GM12873 (cell line): Measurements from ENCODE around the gene KCTD1.

Experiments used
- TF ChIP-seq, protein P1 (sequence below): IDR thresholded peaks from 2 replicates; pipeline ENCODE4 v1.5.1; 2012; ENCODE audit warnings: low read depth, mild to moderate bottlenecking, moderate library complexity, low read length, control low read depth; ENCODE audit not compliant: insufficient read depth; ENCODE audit errors: missing control alignments

Gene KCTD1

DNA sequence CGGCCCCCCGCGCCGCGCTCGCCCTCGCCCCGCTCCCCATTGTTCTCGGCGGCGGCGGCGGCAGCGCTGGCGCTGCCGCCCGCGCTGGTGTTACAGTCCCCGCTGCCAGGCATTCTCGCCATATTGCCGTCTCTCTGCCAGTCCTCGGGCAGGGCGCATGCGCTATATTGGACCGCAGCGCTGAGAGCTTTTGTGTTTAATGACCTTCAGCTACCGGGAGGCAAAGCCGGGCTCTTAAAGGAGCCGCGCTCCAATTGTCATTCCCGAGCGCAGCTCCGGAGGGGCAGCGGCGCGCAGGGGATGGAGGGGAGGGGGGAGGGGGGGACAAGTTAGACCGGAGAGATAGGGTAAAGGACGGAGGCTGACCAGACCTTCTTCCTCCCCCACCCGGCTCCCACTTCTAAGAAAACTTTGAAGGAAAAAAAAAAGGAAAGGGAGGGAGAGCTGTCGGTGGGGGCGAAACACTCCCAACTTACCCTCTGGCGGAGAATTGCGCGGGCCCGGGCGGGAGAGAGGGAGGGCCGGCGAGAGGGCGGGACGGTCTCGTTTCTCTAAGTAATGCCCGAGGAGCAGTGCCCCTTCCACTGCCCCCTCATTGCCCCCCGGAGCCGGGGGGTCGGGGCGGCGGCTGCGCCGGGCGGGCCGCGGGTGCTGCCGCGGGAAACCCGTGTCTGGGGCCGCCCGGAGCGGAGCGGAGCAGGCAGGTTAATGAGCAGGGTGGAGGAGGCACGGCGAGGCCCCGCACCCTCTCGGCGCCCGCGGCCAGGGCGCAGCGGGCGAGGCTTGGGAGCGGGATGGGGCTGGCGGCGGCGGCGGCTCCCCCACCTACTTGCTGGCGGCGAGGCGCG is at the start of gene KCTD1:
TSS of gene KCTD1 (minus strand) at position 139 of the 848 bp plus-strand sequence. CDS start at position 122, 17 bp downstream.
- TF ChIP-seq, protein P1, sequence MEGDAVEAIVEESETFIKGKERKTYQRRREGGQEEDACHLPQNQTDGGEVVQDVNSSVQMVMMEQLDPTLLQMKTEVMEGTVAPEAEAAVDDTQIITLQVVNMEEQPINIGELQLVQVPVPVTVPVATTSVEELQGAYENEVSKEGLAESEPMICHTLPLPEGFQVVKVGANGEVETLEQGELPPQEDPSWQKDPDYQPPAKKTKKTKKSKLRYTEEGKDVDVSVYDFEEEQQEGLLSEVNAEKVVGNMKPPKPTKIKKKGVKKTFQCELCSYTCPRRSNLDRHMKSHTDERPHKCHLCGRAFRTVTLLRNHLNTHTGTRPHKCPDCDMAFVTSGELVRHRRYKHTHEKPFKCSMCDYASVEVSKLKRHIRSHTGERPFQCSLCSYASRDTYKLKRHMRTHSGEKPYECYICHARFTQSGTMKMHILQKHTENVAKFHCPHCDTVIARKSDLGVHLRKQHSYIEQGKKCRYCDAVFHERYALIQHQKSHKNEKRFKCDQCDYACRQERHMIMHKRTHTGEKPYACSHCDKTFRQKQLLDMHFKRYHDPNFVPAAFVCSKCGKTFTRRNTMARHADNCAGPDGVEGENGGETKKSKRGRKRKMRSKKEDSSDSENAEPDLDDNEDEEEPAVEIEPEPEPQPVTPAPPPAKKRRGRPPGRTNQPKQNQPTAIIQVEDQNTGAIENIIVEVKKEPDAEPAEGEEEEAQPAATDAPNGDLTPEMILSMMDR, result no peak

DNA sequence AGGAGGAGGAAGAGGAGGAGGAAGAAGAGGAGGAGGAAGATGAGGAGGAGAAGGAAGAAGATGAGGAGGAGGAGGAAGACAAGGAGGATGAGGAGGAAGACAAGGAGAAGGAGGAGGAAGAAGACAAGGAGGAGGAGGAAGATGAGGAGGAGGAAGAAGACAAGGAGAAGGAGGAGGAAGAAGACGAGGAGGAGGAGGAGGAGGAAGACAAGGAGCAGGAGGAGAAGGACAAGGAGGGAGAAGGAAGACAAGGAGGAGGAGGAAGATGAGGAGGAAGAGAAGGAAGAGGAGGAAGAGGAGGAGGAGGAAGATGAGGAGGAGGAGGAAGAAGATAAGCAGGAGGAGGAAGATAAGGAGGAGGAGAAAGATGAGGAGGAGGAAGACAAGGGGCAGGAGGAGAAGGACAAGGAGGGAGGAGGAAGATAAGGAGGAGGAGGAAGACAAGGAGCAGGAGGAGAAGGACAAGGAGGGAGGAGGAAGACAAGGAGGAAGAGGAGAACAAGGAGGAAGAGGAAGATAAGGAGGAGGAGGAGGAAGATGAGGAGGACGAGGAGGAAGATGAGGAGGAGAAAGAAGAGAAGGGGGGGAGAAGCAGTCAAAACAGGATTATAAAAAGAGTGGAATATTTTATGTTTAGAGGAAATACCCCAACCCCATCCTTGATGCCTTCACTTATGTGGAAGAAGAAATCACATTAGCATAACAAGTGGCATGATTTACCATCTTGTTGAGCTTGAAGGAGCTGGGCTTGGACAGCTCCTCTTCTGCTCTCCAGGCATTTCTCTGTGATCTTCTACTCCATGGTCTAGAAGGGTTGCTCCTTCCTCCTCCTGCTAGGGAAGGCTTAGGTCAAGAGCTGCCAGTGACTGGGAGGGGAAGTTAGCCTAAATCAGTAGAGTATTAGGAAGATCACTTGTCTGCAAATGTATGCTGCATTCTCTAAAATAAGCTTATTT is 45.3 kb upstream of the KCTD1 start:
- TF ChIP-seq, protein P1, result no peak

DNA sequence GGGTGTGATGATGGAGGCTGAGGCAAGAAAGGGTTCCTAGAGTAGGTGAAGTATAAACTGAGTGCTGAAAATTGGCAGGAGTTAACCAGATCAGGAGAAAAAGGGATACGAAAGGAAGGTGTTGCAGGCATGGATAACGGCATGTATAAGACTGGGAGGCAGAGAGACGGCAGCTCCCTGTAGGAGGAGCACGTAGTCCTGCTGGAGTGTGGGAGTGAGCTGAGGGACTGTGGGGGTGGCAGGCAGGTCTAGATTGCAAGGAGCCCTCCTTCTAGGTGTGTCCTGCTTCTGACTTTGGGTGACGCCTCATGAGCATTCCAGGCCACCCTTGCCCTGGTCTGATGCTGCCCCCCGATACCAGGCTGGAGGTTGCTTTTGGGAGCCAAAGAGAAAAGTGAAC is 36.4 kb upstream of the KCTD1 start:
- TF ChIP-seq, protein P1, result no peak

DNA sequence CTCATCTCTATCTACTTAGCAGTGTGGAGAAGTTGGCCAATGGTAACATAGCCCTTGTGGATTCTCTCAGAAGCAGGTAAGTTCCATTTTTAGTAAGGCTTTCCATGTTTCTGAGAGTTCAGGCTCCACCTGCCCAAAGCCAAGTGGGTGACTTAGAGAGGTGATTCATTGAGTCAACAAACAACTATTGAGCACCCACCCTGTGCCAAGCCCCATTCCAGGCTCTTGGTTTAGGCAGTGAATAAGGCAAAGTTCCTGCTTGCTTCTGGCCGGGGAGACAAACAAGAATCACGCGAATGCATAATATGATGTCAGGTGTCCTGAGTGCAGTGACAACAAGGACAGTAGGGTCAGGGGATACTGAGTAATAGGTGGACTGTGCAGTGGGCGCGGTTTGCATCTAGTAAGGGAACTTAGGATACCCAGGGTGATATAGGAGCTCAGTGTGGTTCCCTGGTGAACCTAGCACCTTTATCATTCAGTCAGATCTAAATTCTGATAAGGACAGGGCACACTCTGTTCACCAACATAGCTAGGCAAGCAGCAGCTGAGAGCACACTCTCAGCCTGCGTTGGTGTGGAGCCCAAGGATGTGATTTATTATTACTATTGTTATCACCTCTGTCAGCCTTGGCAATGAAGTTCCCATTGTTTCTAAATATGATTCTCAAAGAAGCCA is 31.7 kb upstream of the KCTD1 start:
- TF ChIP-seq, protein P1, result no peak

DNA sequence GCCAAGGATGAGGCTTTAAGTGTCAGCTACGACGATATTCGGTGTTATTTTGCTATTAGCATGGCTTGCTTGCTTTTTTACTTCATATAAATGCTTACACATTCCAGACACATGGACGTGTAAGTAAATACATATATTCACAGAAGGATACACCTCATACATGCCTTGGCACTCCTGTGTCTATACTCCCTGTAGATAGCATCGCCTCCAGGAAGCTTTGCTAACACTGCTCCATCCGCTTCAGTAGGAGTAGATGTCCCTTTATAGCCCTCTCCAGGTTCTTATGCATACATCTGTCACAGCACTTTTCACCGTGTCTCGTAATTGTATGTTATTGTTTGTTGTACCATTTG is 27.5 kb upstream of the KCTD1 start:
- TF ChIP-seq, protein P1, result no peak

DNA sequence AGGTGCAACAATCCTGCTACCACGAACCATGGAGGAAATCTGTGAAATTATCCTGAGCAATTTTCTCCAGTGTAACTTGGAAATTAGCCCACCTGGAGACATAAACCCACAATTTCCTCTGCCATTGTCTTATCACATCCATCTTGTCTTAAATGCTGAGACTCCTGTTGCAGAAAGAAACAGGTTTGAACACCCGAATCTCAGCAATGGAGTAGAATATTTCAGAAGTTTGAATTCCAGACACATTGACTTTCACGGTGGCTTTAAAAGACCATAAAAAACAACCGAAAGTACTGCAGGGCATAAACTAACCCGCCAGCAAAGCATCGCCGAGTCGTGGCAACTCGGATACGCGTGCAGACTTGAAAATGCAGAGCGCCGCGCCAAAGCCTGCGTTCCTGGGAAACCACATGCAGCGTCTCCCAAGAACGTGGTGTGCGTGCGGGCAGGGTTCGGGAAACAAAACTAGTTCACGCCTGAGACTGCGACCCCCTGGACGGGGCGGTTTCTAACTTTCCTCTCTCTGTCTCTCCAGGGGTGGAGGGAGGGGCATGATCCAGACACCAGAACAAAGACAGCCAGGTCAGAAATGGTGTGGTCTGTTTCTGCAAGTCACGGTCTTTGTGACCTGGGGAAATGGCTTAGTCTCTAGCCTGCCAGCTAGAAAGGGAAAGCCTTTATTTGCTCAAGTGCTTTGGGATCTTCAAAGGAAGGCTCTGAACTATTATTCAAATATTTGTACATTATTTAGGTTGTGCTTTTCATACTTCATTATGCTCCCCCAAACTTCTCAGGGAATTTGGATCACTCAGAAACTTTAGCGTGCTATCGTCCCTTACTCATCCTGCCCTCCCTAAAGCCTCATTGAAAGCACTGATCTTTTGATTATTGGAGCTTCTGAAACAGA is 26.9 kb upstream of the KCTD1 start:
- TF ChIP-seq, protein P1, result no peak
